Left ventricle myocardium inferior (tissue), 1 donor: ENCODE measurements around the gene RPSA. TPM values are rescaled to one million over a fixed set of nuclear protein-coding genes. Genes with fewer than 3 reads are reported as not detected.
"Not testable (repeated sequence)": the region's sequence is repeated elsewhere in the genome, so short reads cannot be mapped to it uniquely, and the experiment has no call there.

ENCODE experiments used
- DNase-seq: peaks from one replicate; pipeline ENCODE4 v3.0.0-alpha.2; 2020
- H3K27ac ChIP-seq: fragments of 200-600 bp; replicated peaks from 2 replicates; pipeline ENCODE4 v1.8.0; 2021
- H3K27me3 ChIP-seq: fragments of 200-600 bp; 2 replicates; pipeline ENCODE4 v1.8.0; 2021; ENCODE audit warnings: low read depth
- H3K36me3 ChIP-seq: fragments of 200-600 bp; 2 replicates; pipeline ENCODE4 v1.8.0; 2021
- H3K4me1 ChIP-seq: fragments of 200-600 bp; 2 replicates; pipeline ENCODE4 v1.8.0; 2021
- H3K4me3 ChIP-seq: fragments of 200-600 bp; 2 replicates; pipeline ENCODE4 v1.8.0; 2021; ENCODE audit warnings: mild to moderate bottlenecking, moderate library complexity
- H3K9me3 ChIP-seq: fragments of 200-600 bp; replicated peaks from 2 replicates; pipeline ENCODE4 v1.8.0; 2021
- CTCF ChIP-seq: fragments of 200-600 bp; IDR thresholded peaks from 2 replicates; pipeline ENCODE4 v1.8.0; 2021; ENCODE audit warnings: antibody characterized with exemption, mild to moderate bottlenecking, borderline replicate concordance
- intact Hi-C: fragments of 100-400 bp; cut with micrococcal nuclease; formaldehyde crosslinking; loops from one replicate; pipeline ENCODE4 v1.11.0; 2022
- total RNA-seq: library from RNA; stranded (reverse); fragmentation: NEBNext Ultra II Directional; extraction: Animal tissue kit (Norgen Biotek cat#: 25700); gene quantifications from one replicate; pipeline ENCODE4 v1.2.1, GENCODE V29; 2021
- donor health status: DM: no; HTN: yes; CAD: no; lungs with severe emphysema.

RPSA gene
- total RNA-seq, 1 donor from 2014 or later: 404 TPM

GRCh38 chr3:39454591-39455217 lies 48.2 kb downstream of the RPSA start:
- peaks cover 38% of the 10 kb centered on the region for H3K27me3 ChIP-seq
- no peaks in the 10 kb centered on the region for H3K36me3 ChIP-seq
- TF ChIP-seq CTCF: no peak
- H3K27ac ChIP-seq: no peak overlapping the region
- H3K4me1 ChIP-seq: no peaks in the 10 kb centered on the region
- no peak overlapping the region for H3K4me3 ChIP-seq
- intact Hi-C loops: no loop called here
- no peak for DNase-seq
- no peaks in the 10 kb centered on the region for H3K9me3 ChIP-seq

GRCh38 chr3:39456159-39456558 lies 49.6 kb downstream of the RPSA start:
- no peak overlapping the region for H3K4me3 ChIP-seq
- H3K36me3 ChIP-seq: no peaks in the 10 kb centered on the region
- H3K27me3 ChIP-seq: peaks cover 45% of the 10 kb centered on the region
- no peaks in the 10 kb centered on the region for H3K4me1 ChIP-seq
- TF ChIP-seq CTCF: no peak
- no peaks in the 10 kb centered on the region for H3K9me3 ChIP-seq
- intact Hi-C loops: no loop called here
- DNase-seq: no peak
- no peak overlapping the region for H3K27ac ChIP-seq

GRCh38 chr3:39457361-39457760 lies 50.8 kb downstream of the RPSA start:
- H3K4me1 ChIP-seq: no peaks in the 10 kb centered on the region
- peaks cover 45% of the 10 kb centered on the region for H3K27me3 ChIP-seq
- H3K36me3 ChIP-seq: no peaks in the 10 kb centered on the region
- H3K9me3 ChIP-seq: no peaks in the 10 kb centered on the region
- intact Hi-C loops: no loop called here
- no peak overlapping the region for H3K27ac ChIP-seq
- TF ChIP-seq CTCF: no peak
- no peak for DNase-seq
- no peak overlapping the region for H3K4me3 ChIP-seq

GRCh38 chr3:39458579-39458978 lies 52.1 kb downstream of the RPSA start:
- intact Hi-C loops: not testable (repeated sequence)

GRCh38 chr3:39460677-39461076 lies 54.2 kb downstream of the RPSA start:
- Histone ChIP-seq H3K36me3 (no peaks in the 10 kb centered on the region), H3K27me3 (peaks cover 19% of the 10 kb centered on the region), H3K4me1 (no peaks in the 10 kb centered on the region), H3K4me3 (no peak overlapping the region), H3K27ac (no peak overlapping the region), H3K9me3 (no peaks in the 10 kb centered on the region)
- no peak for DNase-seq
- no peak for TF ChIP-seq CTCF
- intact Hi-C loops: no loop called here

More at GRCh38 chr3:39458579-39458978, 52.1 kb downstream of the RPSA start:
- H3K27ac ChIP-seq, H3K4me1 ChIP-seq, H3K4me3 ChIP-seq, H3K9me3 ChIP-seq, H3K36me3 ChIP-seq, DNase-seq: not testable (repeated sequence)
- H3K27me3 ChIP-seq: peaks cover 40% of the 10 kb centered on the region

Other genes with a start within 250 kb of the RPSA start
- gene XIRP1, start 214.1 kb upstream of the RPSA start, total RNA-seq: 386 TPM
- 0.82 TPM for gene CX3CR1, start 126.7 kb upstream of the RPSA start, total RNA-seq
- not detected for gene CCR8, start 77.0 kb upstream of the RPSA start, total RNA-seq
- 21.0 TPM for gene SLC25A38, start 23.4 kb upstream of the RPSA start, total RNA-seq
- gene MOBP, start 61.0 kb downstream of the RPSA start, total RNA-seq: not detected